ENCODE measurements around the gene LRMDA. TPM values are rescaled to one million over a fixed set of nuclear protein-coding genes. Genes with fewer than 3 reads are reported as not detected.

LRMDA gene
- total RNA-seq, 5 donors from 2014 or later (not counting 1 experiment from before 2014, with no cell fraction given): 0.30 to 1.2 TPM; not detected in 3

- no peaks in the 10 kb centered on the region for H3K27me3 ChIP-seq (replicated peaks in 1 of 2; ENCODE audit: control insufficient read depth in 2 of 2, extremely low read depth in 1 of 2, insufficient read depth in 2 of 2, low read length in 1 of 2)
- POLR2A ChIA-PET: no interaction called here
- no peaks in the 10 kb centered on the region for H3K9me3 Mint-ChIP-seq
These were observed 911.6 kb downstream of the LRMDA start for GRCh38 chr10:76342996-76343395.

GRCh38 chr10:76347832-76348231, 916.4 kb downstream of the LRMDA start:
- POLR2A ChIA-PET: no interaction called here
- CTCF ChIA-PET: no interaction called here
- H3K36me3 ChIP-seq (ENCODE audit: control insufficient read depth in 2 of 2, extremely low read depth in 1 of 2, insufficient read depth in 1 of 2, low read length in 1 of 2): no peaks in the 10 kb centered on the region
- no peaks in the 10 kb centered on the region for H3K4me1 Mint-ChIP-seq
- H3K4me3 Mint-ChIP-seq: no peak overlapping the region
- no peaks in the 10 kb centered on the region for H3K9me3 ChIP-seq
- H3K4me3 ChIP-seq (ENCODE audit: control insufficient read depth in 1 of 2, extremely low read depth in 1 of 2, low read length in 1 of 2): no peak overlapping the region
- ATAC-seq (replicated peaks in 1 of 4) (no peak), DNase-seq (no peak)
- H3K9me3 Mint-ChIP-seq: no peaks in the 10 kb centered on the region
- H3K27me3 Mint-ChIP-seq: no peaks in the 10 kb centered on the region
- WGBS (ENCODE audit: insufficient coverage): no CpG with 5 or more reads among the region's 2 CpGs
- no peaks in the 10 kb centered on the region for H3K36me3 Mint-ChIP-seq
- no peaks in the 10 kb centered on the region for H3K4me1 ChIP-seq (ENCODE audit: control insufficient read depth in 1 of 2, extremely low read depth in 1 of 2, insufficient read depth in 2 of 2, low read length in 2 of 2)
- no peak overlapping the region for H3K27ac Mint-ChIP-seq
- H3K27me3 ChIP-seq (replicated peaks in 1 of 2; ENCODE audit: control insufficient read depth in 2 of 2, extremely low read depth in 1 of 2, insufficient read depth in 2 of 2, low read length in 1 of 2): no peaks in the 10 kb centered on the region
- no peak overlapping the region for H3K27ac ChIP-seq (ENCODE audit: low read length)

More at GRCh38 chr10:76342996-76343395, 911.6 kb downstream of the LRMDA start:
- ATAC-seq (replicated peaks in 1 of 4): no peak
- Histone ChIP-seq H3K36me3 (ENCODE audit: control insufficient read depth in 2 of 2, extremely low read depth in 1 of 2, insufficient read depth in 1 of 2, low read length in 1 of 2) (no peaks in the 10 kb centered on the region), H3K9me3 (no peaks in the 10 kb centered on the region), H3K4me3 (ENCODE audit: control insufficient read depth in 1 of 2, extremely low read depth in 1 of 2, low read length in 1 of 2) (no peak overlapping the region), H3K4me1 (ENCODE audit: control insufficient read depth in 1 of 2, extremely low read depth in 1 of 2, insufficient read depth in 2 of 2, low read length in 2 of 2) (no peaks in the 10 kb centered on the region), H3K27ac (ENCODE audit: low read length) (no peak overlapping the region)
- CTCF ChIA-PET: no interaction called here
- no peak for DNase-seq
- Mint-ChIP-seq H3K4me3 (no peak overlapping the region), H3K4me1 (no peaks in the 10 kb centered on the region), H3K36me3 (no peaks in the 10 kb centered on the region), H3K27me3 (peaks cover 0 to 3% of the 10 kb centered on the region in 2 donors), H3K27ac (no peak overlapping the region)

- Mint-ChIP-seq H3K27me3 (no peaks in the 10 kb centered on the region), H3K4me1 (no peaks in the 10 kb centered on the region), H3K27ac (no peak overlapping the region), H3K9me3 (no peaks in the 10 kb centered on the region), H3K36me3 (no peaks in the 10 kb centered on the region), H3K4me3 (no peak overlapping the region)
- no peak for DNase-seq
- no peak overlapping the region for H3K27ac ChIP-seq (ENCODE audit: low read length)
- H3K27me3 ChIP-seq (replicated peaks in 1 of 2; ENCODE audit: control insufficient read depth in 2 of 2, extremely low read depth in 1 of 2, insufficient read depth in 2 of 2, low read length in 1 of 2): no peaks in the 10 kb centered on the region
- no peaks in the 10 kb centered on the region for H3K4me1 ChIP-seq (ENCODE audit: control insufficient read depth in 1 of 2, extremely low read depth in 1 of 2, insufficient read depth in 2 of 2, low read length in 2 of 2)
- no peaks in the 10 kb centered on the region for H3K36me3 ChIP-seq (ENCODE audit: control insufficient read depth in 2 of 2, extremely low read depth in 1 of 2, insufficient read depth in 1 of 2, low read length in 1 of 2)
- no peak overlapping the region for H3K4me3 ChIP-seq (ENCODE audit: control insufficient read depth in 1 of 2, extremely low read depth in 1 of 2, low read length in 1 of 2)
- ATAC-seq (replicated peaks in 1 of 4): no peak
- ChIA-PET POLR2A (no interaction called here), CTCF (interaction anchor here in 1 of 2 donors (0.7 kb wide), 1 partner anchor 19 kb away, joined by 4 read pairs; no protein-coding TSS in a partner anchor)
- no peaks in the 10 kb centered on the region for H3K9me3 ChIP-seq
- WGBS (ENCODE audit: insufficient coverage): no CpG with 5 or more reads among the region's 4 CpGs
These were observed 919.2 kb downstream of the LRMDA start for GRCh38 chr10:76350583-76350982.

DNA sequence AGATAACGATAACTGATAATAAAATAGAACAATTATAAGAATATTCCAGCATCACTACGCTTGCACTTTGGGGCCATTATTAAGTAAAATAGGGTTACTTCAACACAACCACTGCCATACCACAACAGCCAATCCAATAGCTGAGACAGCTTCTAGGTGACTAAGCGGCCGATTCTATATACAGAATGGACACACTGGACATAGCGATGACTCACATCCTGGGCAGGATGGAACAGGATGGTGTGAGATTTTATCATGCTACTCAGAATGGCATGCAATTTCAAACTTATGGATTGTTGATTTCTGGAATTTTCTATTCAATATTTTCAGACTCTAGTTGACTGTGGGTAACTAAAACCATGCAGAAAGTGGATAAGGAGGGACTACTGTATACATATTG, 920.9 kb downstream of the LRMDA start:
- Histone ChIP-seq H3K36me3 (ENCODE audit: control insufficient read depth in 2 of 2, extremely low read depth in 1 of 2, insufficient read depth in 1 of 2, low read length in 1 of 2) (no peaks in the 10 kb centered on the region), H3K27me3 (replicated peaks in 1 of 2; ENCODE audit: control insufficient read depth in 2 of 2, extremely low read depth in 1 of 2, insufficient read depth in 2 of 2, low read length in 1 of 2) (no peaks in the 10 kb centered on the region), H3K27ac (ENCODE audit: low read length) (no peak overlapping the region), H3K9me3 (no peaks in the 10 kb centered on the region), H3K4me3 (ENCODE audit: control insufficient read depth in 1 of 2, extremely low read depth in 1 of 2, low read length in 1 of 2) (no peak overlapping the region), H3K4me1 (ENCODE audit: control insufficient read depth in 1 of 2, extremely low read depth in 1 of 2, insufficient read depth in 2 of 2, low read length in 2 of 2) (no peaks in the 10 kb centered on the region)
- H3K4me1 Mint-ChIP-seq: no peaks in the 10 kb centered on the region
- CTCF ChIA-PET: no interaction called here
- no CpG with 5 or more reads among the region's 5 CpGs for WGBS (ENCODE audit: insufficient coverage)
- H3K9me3 Mint-ChIP-seq: peaks cover 0 to 4% (median 0%) of the 10 kb centered on the region in 3 donors
- no peaks in the 10 kb centered on the region for H3K36me3 Mint-ChIP-seq
- DNase-seq (no peak), ATAC-seq (replicated peaks in 1 of 4) (no peak)
- no peak overlapping the region for H3K4me3 Mint-ChIP-seq
- no peaks in the 10 kb centered on the region for H3K27me3 Mint-ChIP-seq
- H3K27ac Mint-ChIP-seq: no peak overlapping the region
- POLR2A ChIA-PET: no interaction called here

GRCh38 chr10:76353237-76353851, 921.9 kb downstream of the LRMDA start:
- Histone ChIP-seq H3K36me3 (ENCODE audit: control insufficient read depth in 2 of 2, extremely low read depth in 1 of 2, insufficient read depth in 1 of 2, low read length in 1 of 2) (no peaks in the 10 kb centered on the region), H3K9me3 (no peaks in the 10 kb centered on the region), H3K4me1 (ENCODE audit: control insufficient read depth in 1 of 2, extremely low read depth in 1 of 2, insufficient read depth in 2 of 2, low read length in 2 of 2) (no peaks in the 10 kb centered on the region), H3K27me3 (replicated peaks in 1 of 2; ENCODE audit: control insufficient read depth in 2 of 2, extremely low read depth in 1 of 2, insufficient read depth in 2 of 2, low read length in 1 of 2) (no peaks in the 10 kb centered on the region), H3K4me3 (ENCODE audit: control insufficient read depth in 1 of 2, extremely low read depth in 1 of 2, low read length in 1 of 2) (no peak overlapping the region), H3K27ac (ENCODE audit: low read length) (no peak overlapping the region)
- Mint-ChIP-seq H3K9me3 (peaks cover 0 to 4% (median under 1%) of the 10 kb centered on the region in 3 donors), H3K36me3 (no peaks in the 10 kb centered on the region), H3K27me3 (no peaks in the 10 kb centered on the region), H3K4me3 (no peak overlapping the region), H3K4me1 (no peaks in the 10 kb centered on the region), H3K27ac (no peak overlapping the region)
- CTCF ChIA-PET: no interaction called here
- WGBS (ENCODE audit: insufficient coverage): 100% methylated on average over 4 of the region's 6 CpGs
- ATAC-seq (replicated peaks in 1 of 4) (no peak), DNase-seq (no peak)
- POLR2A ChIA-PET: no interaction called here

GRCh38 chr10:76354212-76354738, 922.9 kb downstream of the LRMDA start:
- no peaks in the 10 kb centered on the region for H3K27me3 ChIP-seq (replicated peaks in 1 of 2; ENCODE audit: control insufficient read depth in 2 of 2, extremely low read depth in 1 of 2, insufficient read depth in 2 of 2, low read length in 1 of 2)
- no CpG with 5 or more reads among the region's 2 CpGs for WGBS (ENCODE audit: insufficient coverage)
- H3K4me3 ChIP-seq (ENCODE audit: control insufficient read depth in 1 of 2, extremely low read depth in 1 of 2, low read length in 1 of 2): no peak overlapping the region
- Mint-ChIP-seq H3K36me3 (no peaks in the 10 kb centered on the region), H3K4me3 (no peak overlapping the region), H3K27ac (no peak overlapping the region), H3K4me1 (no peaks in the 10 kb centered on the region), H3K9me3 (peaks cover 0 to 5% (median 4%) of the 10 kb centered on the region in 3 donors), H3K27me3 (no peaks in the 10 kb centered on the region)
- POLR2A ChIA-PET: no interaction called here
- CTCF ChIA-PET: no interaction called here
- H3K4me1 ChIP-seq (ENCODE audit: control insufficient read depth in 1 of 2, extremely low read depth in 1 of 2, insufficient read depth in 2 of 2, low read length in 2 of 2): no peaks in the 10 kb centered on the region
- ATAC-seq (replicated peaks in 1 of 4): no peak
- no peaks in the 10 kb centered on the region for H3K36me3 ChIP-seq (ENCODE audit: control insufficient read depth in 2 of 2, extremely low read depth in 1 of 2, insufficient read depth in 1 of 2, low read length in 1 of 2)
- no peak overlapping the region for H3K27ac ChIP-seq (ENCODE audit: low read length)
- H3K9me3 ChIP-seq: no peaks in the 10 kb centered on the region
- DNase-seq: no peak

DNA sequence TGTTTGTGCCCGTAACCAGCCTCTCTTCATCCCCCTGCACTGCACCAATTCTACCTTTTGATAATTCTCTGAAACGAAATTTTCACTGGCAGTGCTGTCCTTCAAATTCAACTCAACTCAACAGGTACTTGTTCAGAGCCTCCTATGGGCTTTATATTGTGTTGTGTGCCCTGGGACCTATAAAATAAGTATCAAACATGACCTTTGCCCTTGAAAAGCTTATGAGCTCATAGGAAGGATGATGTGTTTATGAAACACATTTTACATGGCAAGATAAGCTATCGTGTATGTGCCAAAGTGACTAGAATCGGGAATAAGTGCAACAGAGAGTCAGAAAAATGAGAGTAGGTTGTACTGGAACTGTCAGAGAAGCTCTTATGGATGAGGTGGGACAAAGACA, 923.5 kb downstream of the LRMDA start:
- no peak overlapping the region for H3K27ac Mint-ChIP-seq
- ATAC-seq (replicated peaks in 1 of 4): no peak
- no peak overlapping the region for H3K4me3 ChIP-seq (ENCODE audit: control insufficient read depth in 1 of 2, extremely low read depth in 1 of 2, low read length in 1 of 2)
- ChIA-PET CTCF (no interaction called here), POLR2A (no interaction called here)
- H3K27me3 ChIP-seq (replicated peaks in 1 of 2; ENCODE audit: control insufficient read depth in 2 of 2, extremely low read depth in 1 of 2, insufficient read depth in 2 of 2, low read length in 1 of 2): no peaks in the 10 kb centered on the region
- H3K4me3 Mint-ChIP-seq: no peak overlapping the region
- H3K27me3 Mint-ChIP-seq: no peaks in the 10 kb centered on the region
- H3K27ac ChIP-seq (ENCODE audit: low read length): no peak overlapping the region
- H3K4me1 Mint-ChIP-seq: no peaks in the 10 kb centered on the region
- 70% methylated on average over 2 of the region's 4 CpGs for WGBS (ENCODE audit: insufficient coverage)
- H3K36me3 ChIP-seq (ENCODE audit: control insufficient read depth in 2 of 2, extremely low read depth in 1 of 2, insufficient read depth in 1 of 2, low read length in 1 of 2): no peaks in the 10 kb centered on the region
- DNase-seq: no peak
- H3K9me3 Mint-ChIP-seq: peaks cover 0 to 9% (median 4%) of the 10 kb centered on the region in 3 donors
- H3K36me3 Mint-ChIP-seq: no peaks in the 10 kb centered on the region
- H3K9me3 ChIP-seq: no peaks in the 10 kb centered on the region
- no peaks in the 10 kb centered on the region for H3K4me1 ChIP-seq (ENCODE audit: control insufficient read depth in 1 of 2, extremely low read depth in 1 of 2, insufficient read depth in 2 of 2, low read length in 2 of 2)

All from T-cell (primary cell).